HepG2 (cell line): Measurements from ENCODE around the gene VEGFC. TPM values are rescaled to one million over a fixed set of nuclear protein-coding genes. Genes with fewer than 3 reads are reported as not detected.

Source experiments
- ATAC-seq: fragments of 200-7000 bp; cut with Tn5 transposase; 3 replicates; pipeline ENCODE4 v1.9.1; 2020; ENCODE audit warnings: mild to moderate bottlenecking, moderate library complexity
- BruUV-seq: library from RNA; stranded (reverse); fragments of 400-500 nt; replicated peaks from 2 replicates; lab custom pipeline; 2021; lab: Mats Ljungman, UMichigan
- CTCF ChIA-PET: fragments of 300-600 bp; formaldehyde crosslinking; extraction: SDS; loops from one replicate; lab custom pipeline; 2021; ENCODE audit warnings: low total read pairs, inconsistent platforms, low intra/inter-chr PET ratio; lab: Yijun Ruan, JAX
- POLR2A ChIA-PET: fragments of 350-600 bp; sonication (Branson Sonifier 250); formaldehyde crosslinking; loops from one replicate; lab custom pipeline; 2020; ENCODE audit warnings: antibody characterized with exemption, inconsistent platforms; lab: Yijun Ruan, JAX
- DNase-seq: peaks from one replicate; pipeline ENCODE4 v3.0.0-alpha.2; 2015; ENCODE audit warnings: low spot score
- FAIRE-seq: peaks from 3 replicates; lab custom pipeline; 2011; peaks lifted over from hg19 to GRCh38; lab: Jason Lieb, UNC
- H2AFZ ChIP-seq: one replicate; pipeline ENCODE4 v1.6.1; 2011; ENCODE audit warnings: low read length, inconsistent platforms
- H3K27ac ChIP-seq: fragments of 300-600 bp; 3 replicates; pipeline ENCODE4 v1.8.0; 2011; ENCODE audit warnings: mixed run types, mild to moderate bottlenecking, mixed read lengths, low read length, inconsistent platforms; ENCODE audit not compliant: insufficient read depth; ENCODE audit errors: extremely low read length
- H3K27me3 ChIP-seq, 2 experiments: fragments of 200-600 bp in 1 of 2; 2 replicates in 1 of 2; 3 replicates in 1 of 2; pipeline versions ENCODE4 v1.6.0 to v1.8.0; 2011; ENCODE audit warnings: low read length in 2 of 2, mild to moderate bottlenecking in 2 of 2, moderate library complexity in 2 of 2, inconsistent platforms in 1 of 2; ENCODE audit not compliant: insufficient read depth in 2 of 2, control insufficient read depth in 1 of 2
- H3K36me3 ChIP-seq, 2 experiments: fragments of 200-600 bp in 1 of 2; replicated peaks in 1 of 2; 2 replicates in 1 of 2; 3 replicates in 1 of 2; pipeline versions ENCODE4 v1.5.1 to v1.8.0; 2011; ENCODE audit warnings: low read length in 2 of 2, inconsistent platforms in 1 of 2; ENCODE audit not compliant: insufficient read depth in 2 of 2, control insufficient read depth in 1 of 2
- H3K4me1 ChIP-seq: 2 replicates; pipeline ENCODE4 v1.5.1; 2012; ENCODE audit warnings: low read length, inconsistent platforms; ENCODE audit not compliant: insufficient read depth
- H3K4me2 ChIP-seq: 2 replicates; pipeline ENCODE4 v1.6.0; 2011; ENCODE audit warnings: low read depth, low read length, inconsistent platforms
- H3K4me3 ChIP-seq, 3 experiments: fragments of 200-600 bp in 1 of 3; sonication (generic), shearing (Covaris generic) in 1 of 3; replicated peaks in 1 of 3; 2 replicates each; pipeline ENCODE4 v1.5.1; 2011 to 2016; ENCODE audit warnings: low read length in 3 of 3, inconsistent platforms in 2 of 3, low read depth in 2 of 3, mild to moderate bottlenecking in 2 of 3, control low read depth in 1 of 3, mixed read lengths in 1 of 3; ENCODE audit not compliant: insufficient read depth in 1 of 3
- H3K79me2 ChIP-seq: one replicate; pipeline ENCODE4 v1.6.1; 2011; ENCODE audit warnings: low read length, inconsistent platforms; ENCODE audit not compliant: insufficient read depth
- H3K9ac ChIP-seq: 2 replicates; pipeline ENCODE4 v1.6.0; 2011; ENCODE audit warnings: mild to moderate bottlenecking, low read depth, low read length, inconsistent platforms; ENCODE audit not compliant: insufficient read depth
- H3K9me3 ChIP-seq: 2 replicates; pipeline ENCODE4 v1.5.1; 2012; ENCODE audit warnings: mild to moderate bottlenecking, low read length
- H4K20me1 ChIP-seq: 2 replicates; pipeline ENCODE4 v1.6.0; 2011; ENCODE audit warnings: inconsistent platforms, mild to moderate bottlenecking, low read length, moderate library complexity; ENCODE audit not compliant: insufficient read depth
- CREB1 ChIP-seq, 2 experiments: fragments of 450-650 bp in 1 of 2; IDR thresholded peaks; 2 replicates each; pipeline ENCODE4 v1.6.1; 2016 to 2017; ENCODE audit warnings: control low read depth in 1 of 2, mild to moderate bottlenecking in 1 of 2, missing compliant biosample characterization in 1 of 2, missing genetic modification characterization in 1 of 2
- FOXM1 ChIP-seq: sonication (generic); formaldehyde crosslinking; IDR thresholded peaks from 2 replicates; pipeline ENCODE4 v1.5.0; 2020; ENCODE audit warnings: missing genetic modification reagents
- GATA4 ChIP-seq: sonication (generic); IDR thresholded peaks from 2 replicates; pipeline ENCODE4 v1.6.1; 2016; ENCODE audit warnings: antibody characterized with exemption, low read depth, borderline replicate concordance
- HNF4G ChIP-seq, 2 experiments: sonication (generic) in 1 of 2; formaldehyde crosslinking in 1 of 2; IDR thresholded peaks; 2 replicates each; pipeline versions ENCODE4 v1.4.0 to v1.6.1; 2011 to 2020; ENCODE audit warnings: borderline replicate concordance in 2 of 2, low read depth in 2 of 2, mild to moderate bottlenecking in 2 of 2, low read length in 1 of 2, missing genetic modification reagents in 1 of 2, moderate library complexity in 1 of 2
- JARID2 ChIP-seq: sonication (generic); formaldehyde crosslinking; IDR thresholded peaks from 2 replicates; pipeline ENCODE4 v1.8.1; 2023; ENCODE audit warnings: missing genetic modification reagents, inconsistent platforms; ENCODE audit not compliant: insufficient replicate concordance
- KDM6A ChIP-seq: IDR thresholded peaks from 2 replicates; pipeline ENCODE4 v1.6.1; 2016; ENCODE audit warnings: low read depth
- KLF12 ChIP-seq: sonication (generic); formaldehyde crosslinking; IDR thresholded peaks from 2 replicates; pipeline ENCODE4 v1.4.0; 2020; ENCODE audit warnings: missing genetic modification reagents, borderline replicate concordance
- KLF16 ChIP-seq, 2 experiments: sonication (generic) in 1 of 2; formaldehyde crosslinking in 1 of 2; IDR thresholded peaks; 2 replicates each; pipeline versions ENCODE4 v1.6.1 to v1.8.0; 2016 to 2023; ENCODE audit warnings: missing genetic modification reagents in 2 of 2, missing compliant biosample characterization in 1 of 2
- NFKB2 ChIP-seq: sonication (generic); formaldehyde crosslinking; IDR thresholded peaks from 2 replicates; pipeline ENCODE4 v1.4.0; 2020; ENCODE audit warnings: missing genetic modification reagents, borderline replicate concordance
- ONECUT2 ChIP-seq: sonication (generic); formaldehyde crosslinking; IDR thresholded peaks from 2 replicates; pipeline ENCODE4 v1.4.0; 2020; ENCODE audit warnings: missing genetic modification reagents
- POLR2A ChIP-seq, 2 experiments: IDR thresholded peaks; 2 replicates each; pipeline ENCODE4 v1.6.1; 2011; ENCODE audit warnings: low read depth in 2 of 2, low read length in 2 of 2, mild to moderate bottlenecking in 1 of 2, moderate library complexity in 1 of 2; ENCODE audit not compliant: insufficient read depth in 1 of 2
- REL ChIP-seq: sonication (generic); formaldehyde crosslinking; conservative IDR thresholded peaks from 2 replicates; pipeline ENCODE4 v1.8.0; 2022; ENCODE audit warnings: mild to moderate bottlenecking, missing genetic modification reagents, moderate library complexity
- SMC3 ChIP-seq: IDR thresholded peaks from 2 replicates; pipeline ENCODE4 v1.6.1; 2011; ENCODE audit warnings: low read length, improper control_type of control experiment
- THAP8 ChIP-seq: sonication (generic); formaldehyde crosslinking; IDR thresholded peaks from 2 replicates; pipeline ENCODE4 v1.5.1; 2020; ENCODE audit warnings: missing genetic modification reagents, mild to moderate bottlenecking, borderline replicate concordance
- ZNF253 ChIP-seq: sonication (generic); formaldehyde crosslinking; IDR thresholded peaks from 2 replicates; pipeline ENCODE4 v1.8.0; 2022; ENCODE audit warnings: mild to moderate bottlenecking, missing genetic modification reagents, borderline replicate concordance
- ZNF33B ChIP-seq: sonication (generic); formaldehyde crosslinking; IDR thresholded peaks from 2 replicates; pipeline ENCODE4 v1.5.1; 2020; ENCODE audit warnings: mild to moderate bottlenecking, missing genetic modification reagents
- ZNF350 ChIP-seq: sonication (generic); formaldehyde crosslinking; IDR thresholded peaks from 2 replicates; pipeline ENCODE4 v1.4.0; 2020; ENCODE audit warnings: mild to moderate bottlenecking, low read depth, missing genetic modification reagents, borderline replicate concordance
- ZNF678 ChIP-seq: sonication (generic); formaldehyde crosslinking; IDR thresholded peaks from 2 replicates; pipeline ENCODE4 v1.4.0; 2020; ENCODE audit warnings: mild to moderate bottlenecking, missing genetic modification reagents
- ZNF761 ChIP-seq: sonication (generic); formaldehyde crosslinking; conservative IDR thresholded peaks from 2 replicates; pipeline ENCODE4 v1.4.0; 2020; ENCODE audit warnings: mild to moderate bottlenecking, missing genetic modification reagents
- ZNF775 ChIP-seq: sonication (generic); formaldehyde crosslinking; IDR thresholded peaks from 2 replicates; pipeline ENCODE4 v1.4.0; 2020; ENCODE audit warnings: missing genetic modification reagents, mild to moderate bottlenecking, moderate library complexity, borderline replicate concordance
- WGBS: methylation state at CpG from one replicate; pipeline ENCODE4 v1.1.6; 2017; ENCODE audit warnings: low lambda C conversion rate; 5-methylcytosine and 5-hydroxymethylcytosine counted together
- in situ Hi-C: cut with HindIII; loops from 2 replicates; pipeline ENCODE4 v1.10.0; 2017; ENCODE audit warnings: low pct_unique_long_range_greater_than_20kb; ENCODE audit not compliant: extremely low pct_ligation_motif_present
- intact Hi-C: fragments of 100-400 bp; cut with micrococcal nuclease; formaldehyde crosslinking; loops from one replicate; pipeline ENCODE4 v1.10.0; 2022; ENCODE audit not compliant: unreplicated experiment
- polyA plus RNA-seq, 8 experiments: library from polyadenylated mRNA; depleted of rRNA in 3 of 8; stranded (reverse) in 7 of 8; unstranded in 1 of 8; fragments of >200 nt; fragmentation: Illumina TruSeq in 4 of 8; extraction: Trizol in 4 of 8; gene quantifications; 2 replicates each; pipeline versions ENCODE4 v1.2.1 to v1.2.3, GENCODE V29; 2011 to 2016; ENCODE audit warnings: low read depth in 4 of 8, missing spikeins in 1 of 8, mixed read lengths in 1 of 8; ENCODE audit not compliant: insufficient read depth in 1 of 8
- total RNA-seq, 5 experiments: library from RNA; depleted of rRNA; stranded (reverse); fragments of >200 nt; fragmentation: Illumina TruSeq; extraction: Trizol; gene quantifications; 2 replicates each; pipeline ENCODE4 v1.2.3, GENCODE V29; 2016; ENCODE audit warnings: low read depth in 1 of 5
- TF ChIP-seq, protein P1 (sequence below): sonication (generic); formaldehyde crosslinking; IDR thresholded peaks from 2 replicates; pipeline ENCODE4 v1.4.0; 2020; ENCODE audit warnings: mild to moderate bottlenecking, missing genetic modification reagents

VEGFC gene
- total and polyA plus RNA-seq, 2 of the 13 experiments (the other 11 are each of a cell fraction or from before 2014, with no cell fraction given) = not detected

DNA sequence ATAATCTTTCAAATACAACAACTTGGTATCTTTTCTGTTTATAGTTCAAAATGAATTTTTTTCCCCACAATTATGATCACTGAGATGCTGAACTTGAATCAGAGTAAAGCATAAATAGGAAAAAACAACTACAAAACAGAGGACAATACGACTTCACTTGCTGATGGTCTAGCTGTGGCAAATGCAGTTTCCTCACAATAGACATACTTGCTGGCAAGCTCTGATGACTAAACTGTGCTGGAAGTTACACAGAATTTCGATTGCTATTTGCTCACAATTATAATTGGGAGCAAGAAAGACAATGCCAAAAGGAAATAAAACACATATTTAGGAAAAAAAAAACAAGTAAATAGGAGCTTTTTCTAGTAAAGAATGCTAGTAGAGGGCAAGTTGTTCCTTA is 14.7 kb downstream of the VEGFC start:
- ChIA-PET CTCF (no interaction called here), POLR2A (no interaction called here)
- no peaks in the 10 kb centered on the region for H4K20me1 ChIP-seq
- TF ChIP-seq THAP8 (CRISPR knock-in tag) (no peak), ZNF761 (CRISPR knock-in tag) (no peak), POLR2A (IDR thresholded peaks at IDR 0.05; ENCODE audit: insufficient read depth in 1 of 2, low read depth in 2 of 2, low read length in 2 of 2) (no peak), KLF12 (CRISPR knock-in tag) (no peak), GATA4 (no peak), REL (CRISPR knock-in tag) (no peak), JARID2 (no peak), SMC3 (no peak), ZNF775 (CRISPR knock-in tag) (no peak)
- FAIRE-seq (no peak), DNase-seq (no peak), ATAC-seq (no peak)
- in situ Hi-C loops = no loop called here
- H3K36me3 ChIP-seq = no peaks in the 10 kb centered on the region
- no peak overlapping the region for H3K9ac ChIP-seq
- H3K79me2 ChIP-seq = no peaks in the 10 kb centered on the region
- intact Hi-C loops = no loop called here
- H3K4me3 ChIP-seq = no peak overlapping the region
- no peaks in the 10 kb centered on the region; a peak in 1 of 5 replicates for H3K27me3 ChIP-seq
- H3K4me1 ChIP-seq = no peaks in the 10 kb centered on the region
- H3K27ac ChIP-seq = no peak overlapping the region
- H2AFZ ChIP-seq = no peak overlapping the region
- H3K4me2 ChIP-seq = no peak overlapping the region
- H3K9me3 ChIP-seq = no peaks in the 10 kb centered on the region
- BruUV-seq = no TSS peak
- WGBS = 0% methylated on average over 2 of the region's 2 CpGs

- Histone ChIP-seq H3K36me3 (no peaks in the 10 kb centered on the region), H4K20me1 (no peaks in the 10 kb centered on the region), H3K27ac (no peak overlapping the region), H3K4me2 (no peak overlapping the region), H3K9me3 (no peaks in the 10 kb centered on the region), H3K79me2 (no peaks in the 10 kb centered on the region), H3K4me1 (no peaks in the 10 kb centered on the region), H3K4me3 (no peak overlapping the region), H3K27me3 (no peaks in the 10 kb centered on the region), H2AFZ (no peak overlapping the region), H3K9ac (no peak overlapping the region)
- FAIRE-seq (no peak), DNase-seq (no peak), ATAC-seq (no peak)
- no TSS peak for BruUV-seq
- POLR2A ChIA-PET = no interaction called here
- in situ Hi-C loops = no loop called here
- intact Hi-C loops = no loop called here
- WGBS = 2% methylated on average over 1 of the region's 1 CpG
- CTCF ChIA-PET = no interaction called here
- TF ChIP-seq ZNF350 (CRISPR knock-in tag) = no peak
- TF ChIP-seq, protein P1, sequence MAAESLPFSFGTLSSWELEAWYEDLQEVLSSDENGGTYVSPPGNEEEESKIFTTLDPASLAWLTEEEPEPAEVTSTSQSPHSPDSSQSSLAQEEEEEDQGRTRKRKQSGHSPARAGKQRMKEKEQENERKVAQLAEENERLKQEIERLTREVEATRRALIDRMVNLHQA (CRISPR knock-in tag) = no peak
- TF ChIP-seq NFKB2 (CRISPR knock-in tag) = no peak
- TF ChIP-seq FOXM1 (CRISPR knock-in tag) = no peak
- TF ChIP-seq ZNF253 (CRISPR knock-in tag) = no peak
- no peak for TF ChIP-seq ONECUT2
- TF ChIP-seq HNF4G (IDR thresholded peaks at IDR 0.05; ENCODE audit: borderline replicate concordance, low read depth, low read length) = no peak
- TF ChIP-seq HNF4G (CRISPR knock-in tag; IDR thresholded peaks at IDR 0.05; ENCODE audit: borderline replicate concordance, low read depth) = no peak
- TF ChIP-seq ZNF33B (CRISPR knock-in tag) = no peak
- TF ChIP-seq CREB1 (IDR thresholded peaks at IDR 0.05) = no peak
- TF ChIP-seq CREB1 (CRISPR knock-in tag; IDR thresholded peaks at IDR 0.05) = no peak
- no peak for TF ChIP-seq KLF16 (CRISPR knock-in tag; IDR thresholded peaks at IDR 0.05)
- TF ChIP-seq ZNF678 (CRISPR knock-in tag) = no peak
- no peak for TF ChIP-seq KDM6A (CRISPR knock-in tag)
These were observed 17.4 kb downstream of the VEGFC start for GRCh38 chr4:176775338-176775737.
